Body of pancreas (tissue), 4 donors: Measurements from ENCODE around the gene TSPAN32.

Experiments used
- POLR2A ChIP-seq, 3 donors: fragments of 450-650 bp; IDR thresholded peaks; one replicate each; pipeline ENCODE4 v1.6.1; 2016; ENCODE audit warnings: antibody characterized with exemption in 3 of 3, mild to moderate bottlenecking in 2 of 3
- TF ChIP-seq, protein P1 (sequence below), 7 experiments: fragments of 450-650 bp in 4 of 7; fragments of 200-600 bp in 3 of 7; sonication (generic) in 3 of 7; IDR thresholded peaks; one replicate each; pipeline ENCODE4 v1.5.1; 2016 to 2019; ENCODE audit warnings: antibody characterized with exemption in 7 of 7

DNA sequence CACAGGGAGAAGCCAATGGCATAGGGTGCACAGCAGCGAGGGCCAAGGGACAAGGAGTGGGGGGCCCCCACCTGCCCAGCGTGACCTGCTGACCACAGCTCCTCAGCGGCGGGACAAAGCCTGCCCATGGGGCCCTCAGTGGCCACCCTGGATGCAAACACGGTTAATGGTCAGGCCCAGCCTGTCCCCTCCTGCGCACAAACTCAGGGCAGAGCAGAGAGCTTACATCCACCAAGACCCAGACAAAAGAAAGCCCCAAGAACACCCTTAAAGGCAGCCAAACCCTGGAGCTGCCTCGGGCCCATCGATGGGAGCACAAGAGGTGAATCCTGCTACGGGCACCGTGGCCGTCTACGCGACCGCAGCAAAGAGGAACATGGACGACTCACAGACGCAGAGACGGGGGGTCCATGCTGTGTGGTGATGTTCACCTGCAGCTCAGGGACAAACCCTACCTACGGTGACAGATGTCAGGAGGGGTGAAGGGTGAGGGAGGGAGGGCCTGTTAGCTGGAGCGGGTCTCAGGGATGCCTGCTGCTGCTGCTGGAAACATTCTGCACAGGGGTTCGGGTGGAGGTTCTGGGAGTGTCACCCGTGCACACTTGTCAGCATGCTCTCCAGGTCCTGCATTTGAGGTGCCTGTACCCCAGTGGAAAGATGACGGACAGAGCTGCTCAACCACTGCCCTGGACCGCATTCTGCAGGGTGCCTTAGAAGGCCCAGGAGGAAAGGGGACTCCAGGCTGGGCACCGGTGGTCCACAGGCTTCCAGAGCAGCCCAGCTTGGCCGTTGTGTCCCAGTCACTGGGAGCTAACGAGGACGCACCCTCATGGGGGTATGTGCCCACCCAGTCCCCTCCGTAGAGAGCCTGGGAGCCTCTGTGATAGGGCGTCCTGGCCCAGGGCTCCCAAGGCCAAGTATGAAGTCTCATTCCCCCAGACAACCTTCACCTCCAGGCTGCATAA is 43.0 kb upstream of the TSPAN32 start:
- TF ChIP-seq, protein P1, sequence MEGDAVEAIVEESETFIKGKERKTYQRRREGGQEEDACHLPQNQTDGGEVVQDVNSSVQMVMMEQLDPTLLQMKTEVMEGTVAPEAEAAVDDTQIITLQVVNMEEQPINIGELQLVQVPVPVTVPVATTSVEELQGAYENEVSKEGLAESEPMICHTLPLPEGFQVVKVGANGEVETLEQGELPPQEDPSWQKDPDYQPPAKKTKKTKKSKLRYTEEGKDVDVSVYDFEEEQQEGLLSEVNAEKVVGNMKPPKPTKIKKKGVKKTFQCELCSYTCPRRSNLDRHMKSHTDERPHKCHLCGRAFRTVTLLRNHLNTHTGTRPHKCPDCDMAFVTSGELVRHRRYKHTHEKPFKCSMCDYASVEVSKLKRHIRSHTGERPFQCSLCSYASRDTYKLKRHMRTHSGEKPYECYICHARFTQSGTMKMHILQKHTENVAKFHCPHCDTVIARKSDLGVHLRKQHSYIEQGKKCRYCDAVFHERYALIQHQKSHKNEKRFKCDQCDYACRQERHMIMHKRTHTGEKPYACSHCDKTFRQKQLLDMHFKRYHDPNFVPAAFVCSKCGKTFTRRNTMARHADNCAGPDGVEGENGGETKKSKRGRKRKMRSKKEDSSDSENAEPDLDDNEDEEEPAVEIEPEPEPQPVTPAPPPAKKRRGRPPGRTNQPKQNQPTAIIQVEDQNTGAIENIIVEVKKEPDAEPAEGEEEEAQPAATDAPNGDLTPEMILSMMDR (IDR thresholded peaks at IDR 0.05) = no peak
- no peak for TF ChIP-seq POLR2A (IDR thresholded peaks at IDR 0.05)
